Pericardium fibroblast (primary cell): ENCODE data around the gene HDAC6. TPM values are rescaled to one million over a fixed set of nuclear protein-coding genes. Genes with fewer than 3 reads are reported as not detected.

ENCODE experiments used
- total RNA-seq: library from RNA; depleted of rRNA; stranded (reverse); fragments of >200 nt; gene quantifications from 2 replicates; pipeline ENCODE4 v1.2.3, GENCODE V29; 2015

Gene HDAC6
- 38.2 and 44.4 TPM in 2 replicates for total RNA-seq

DNA sequence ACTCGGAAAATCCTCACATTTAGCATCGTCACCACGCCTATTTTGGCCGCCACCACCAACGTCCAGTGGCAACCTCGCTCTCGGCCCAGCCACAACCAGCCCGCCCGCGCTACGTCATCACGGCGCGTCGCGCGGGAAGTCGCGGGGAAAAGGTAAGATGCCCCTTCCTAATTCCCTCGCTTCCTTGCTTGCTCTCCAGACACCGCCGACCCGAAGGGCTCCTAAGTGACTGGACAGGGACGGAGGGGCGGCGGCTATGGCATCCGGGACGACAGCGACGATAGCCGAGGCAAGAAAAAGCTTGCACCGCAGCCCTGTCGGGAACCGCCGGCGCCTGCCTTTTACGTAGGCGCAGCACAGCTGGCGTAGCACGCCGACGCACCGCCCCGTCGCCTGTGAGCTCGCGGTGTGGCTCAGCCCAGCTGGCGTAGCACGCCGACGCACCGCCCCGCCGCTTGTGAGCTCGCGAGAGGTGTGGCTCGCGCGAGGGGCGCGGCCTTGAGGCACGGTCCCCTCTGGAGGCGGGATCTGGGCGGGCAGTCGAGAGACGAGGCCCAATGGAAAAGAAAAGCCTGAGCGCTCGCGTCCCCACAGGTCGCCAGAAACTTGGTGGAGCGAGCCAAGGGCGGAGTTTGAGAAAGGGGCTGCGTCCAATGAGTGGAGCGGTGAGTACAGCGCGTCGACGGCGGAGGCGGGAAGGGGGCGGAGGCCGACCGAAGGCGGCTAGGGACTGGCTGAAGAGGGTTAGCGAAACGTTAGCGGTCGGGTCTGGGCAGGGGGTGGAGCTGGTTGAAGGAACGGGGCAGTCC is at the start of gene HDAC6:
HDAC6 (plus strand) TSS at position 788 of the 809 bp plus-strand sequence. CDS start 626 bp downstream, outside the sequence.

GRCh38 chrX:48761674-48762471 is 40.0 kb upstream of the HDAC6 start, which contains the start of gene GLOD5:
Gene GLOD5, plus strand, starts transcription at chrX:48761747. Its CDS starts 44 bp downstream, at chrX:48761791.

GRCh38 chrX:48786341-48786800 is 15.5 kb upstream of the HDAC6 start, which contains the start of gene GATA1:
Gene GATA1, plus strand, starts transcription at chrX:48786590. Its CDS starts 4,520 bp downstream, at chrX:48791110.

GRCh38 chrX:48826135-48826875 is 24.4 kb downstream of the HDAC6 start, which contains the start of gene ERAS:
Gene ERAS, plus strand, starts transcription at chrX:48826513. Its CDS starts 2,611 bp downstream, at chrX:48829124.

DNA sequence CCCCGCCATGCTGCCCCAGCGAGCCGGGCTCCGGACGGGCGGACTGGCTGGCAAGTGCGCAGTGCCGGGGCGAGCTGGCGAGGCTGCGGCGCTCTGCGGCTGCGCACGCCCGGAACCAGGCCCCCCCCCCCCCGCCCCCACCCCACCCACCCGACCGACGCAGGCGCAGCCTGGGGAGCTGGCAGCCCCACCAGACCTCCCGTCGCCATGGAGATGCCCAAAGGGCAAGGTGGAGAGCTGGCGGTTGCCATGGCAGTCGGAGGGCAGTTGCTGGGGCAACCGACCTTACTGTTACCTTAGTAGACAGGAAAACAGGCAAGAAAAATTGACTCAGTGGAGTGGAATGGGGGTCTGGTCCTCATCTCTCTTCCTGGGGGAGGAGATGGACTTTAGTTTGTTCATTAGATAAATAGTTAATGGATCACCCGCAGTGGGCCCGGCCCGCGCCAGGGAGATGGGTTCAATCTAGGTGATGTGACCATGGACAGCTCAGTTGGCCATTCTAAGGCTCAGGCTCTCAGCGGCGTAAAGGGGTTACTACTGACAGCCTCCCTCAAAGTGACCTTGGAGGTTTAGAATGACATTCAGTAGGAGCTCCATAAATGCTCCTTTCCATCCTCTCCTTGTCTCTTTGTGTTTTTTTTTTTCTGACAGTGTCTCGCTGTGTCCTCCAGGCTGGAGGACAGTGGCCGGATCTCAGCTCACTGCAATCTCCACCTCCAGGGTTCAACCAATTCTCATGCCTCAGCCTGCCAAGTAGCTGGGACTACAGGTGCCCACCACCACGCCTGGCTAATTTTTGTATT is 33.9 kb downstream of the HDAC6 start, which contains the start of gene PCSK1N:
PCSK1N (minus strand) TSS at position 87 of the 806 bp plus-strand sequence; CDS start at position 9, 78 bp downstream.

Other genes starting within 250 kb of the HDAC6 start
- gene RBM3, start 227.6 kb upstream of the HDAC6 start, total RNA-seq, result 174 and 295 TPM in 2 replicates
- gene WDR13, start 204.6 kb upstream of the HDAC6 start, total RNA-seq, result 73.4 and 102 TPM in 2 replicates
- 0.23 TPM in 1 of 2 replicates, not detected in the other for gene WAS, start 118.3 kb upstream of the HDAC6 start, total RNA-seq
- 1.6 and 2.8 TPM in 2 replicates for gene SUV39H1, start 105.3 kb upstream of the HDAC6 start, total RNA-seq
- not detected in 2 replicates for gene GLOD5, start 40.3 kb upstream of the HDAC6 start, total RNA-seq
- not detected in 2 replicates for gene GATA1, start 15.5 kb upstream of the HDAC6 start, total RNA-seq
- gene ERAS, start 24.4 kb downstream of the HDAC6 start, total RNA-seq, result not detected in 2 replicates
- 0.70 and 3.7 TPM in 2 replicates for gene PCSK1N, start 33.5 kb downstream of the HDAC6 start, total RNA-seq
- gene TIMM17B, start 95.7 kb downstream of the HDAC6 start, total RNA-seq, result 20.0 and 35.8 TPM in 2 replicates
- 46.7 and 60.4 TPM in 2 replicates for gene PQBP1, start 95.9 kb downstream of the HDAC6 start, total RNA-seq
- 19.9 and 24.0 TPM in 2 replicates for gene SLC35A2, start 109.6 kb downstream of the HDAC6 start, total RNA-seq
- gene PIM2, start 117.0 kb downstream of the HDAC6 start, total RNA-seq, result 0.77 and 3.2 TPM in 2 replicates
- gene OTUD5, start 155.5 kb downstream of the HDAC6 start, total RNA-seq, result 34.2 and 36.8 TPM in 2 replicates
- 2.0 and 3.5 TPM in 2 replicates for gene KCND1, start 169.8 kb downstream of the HDAC6 start, total RNA-seq
- 8.5 and 20.9 TPM in 2 replicates for gene GRIPAP1, start 200.2 kb downstream of the HDAC6 start, total RNA-seq
- gene TFE3, start 241.3 kb downstream of the HDAC6 start, total RNA-seq, result 39.6 and 59.0 TPM in 2 replicates